ENCODE measurements around the gene ZER1. TPM values are rescaled to one million over a fixed set of nuclear protein-coding genes. Genes with fewer than 3 reads are reported as not detected.

The ZER1 gene
- total RNA-seq, 4 donors from 2014 or later = 30.9 to 80.1 (median 34.7) TPM

DNA sequence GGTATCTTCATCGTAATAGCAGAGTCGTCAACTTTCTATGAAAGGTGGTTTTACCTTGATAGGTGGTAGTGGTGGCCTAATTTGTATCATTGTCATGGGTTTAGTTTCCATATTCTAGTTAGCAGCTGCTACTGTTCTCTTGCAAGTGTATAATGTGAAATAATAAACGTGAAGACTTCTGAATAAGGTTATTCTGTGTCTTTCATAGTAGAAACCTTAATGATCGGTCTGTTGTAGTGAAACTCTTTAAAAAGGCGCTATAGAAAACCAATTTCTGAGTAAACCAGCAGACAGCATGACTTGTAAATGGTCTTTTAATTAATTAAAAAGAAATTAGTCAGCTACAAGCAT is 81.1 kb downstream of the ZER1 start:
- TF ChIP-seq CTCF (IDR thresholded peaks at IDR 0.05; ENCODE audit: low read depth) = no peak

GRCh38 chr9:128689820-128690683 is 81.7 kb downstream of the ZER1 start:
- TF ChIP-seq CTCF (IDR thresholded peaks at IDR 0.05; ENCODE audit: low read depth) = no peak

DNA sequence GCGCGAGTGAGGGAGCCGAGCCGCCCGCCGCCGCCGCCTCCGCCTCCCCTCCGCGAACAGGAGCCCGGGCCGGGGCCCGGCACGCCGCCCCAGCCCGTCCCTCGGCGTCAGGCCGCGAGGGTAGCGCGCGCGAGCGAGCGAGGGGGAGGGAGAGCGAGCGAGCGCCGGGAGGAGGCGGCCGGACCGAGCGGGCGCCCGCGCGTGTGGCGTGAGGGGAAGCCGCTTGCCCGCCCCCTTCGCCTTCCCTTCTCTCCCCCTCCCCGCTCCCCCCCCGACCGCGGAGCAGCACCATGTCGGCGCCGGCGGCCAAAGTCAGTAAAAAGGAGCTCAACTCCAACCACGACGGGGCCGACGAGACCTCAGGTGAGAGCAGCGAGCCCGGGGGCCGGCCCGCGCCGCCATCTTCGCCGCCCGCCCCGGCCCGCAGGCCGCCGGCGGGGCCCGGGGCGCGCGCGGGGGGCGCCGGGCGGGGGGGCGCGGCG is 82.4 kb downstream of the ZER1 start:
- TF ChIP-seq CTCF (IDR thresholded peaks at IDR 0.05; ENCODE audit: low read depth) = no peak

DNA sequence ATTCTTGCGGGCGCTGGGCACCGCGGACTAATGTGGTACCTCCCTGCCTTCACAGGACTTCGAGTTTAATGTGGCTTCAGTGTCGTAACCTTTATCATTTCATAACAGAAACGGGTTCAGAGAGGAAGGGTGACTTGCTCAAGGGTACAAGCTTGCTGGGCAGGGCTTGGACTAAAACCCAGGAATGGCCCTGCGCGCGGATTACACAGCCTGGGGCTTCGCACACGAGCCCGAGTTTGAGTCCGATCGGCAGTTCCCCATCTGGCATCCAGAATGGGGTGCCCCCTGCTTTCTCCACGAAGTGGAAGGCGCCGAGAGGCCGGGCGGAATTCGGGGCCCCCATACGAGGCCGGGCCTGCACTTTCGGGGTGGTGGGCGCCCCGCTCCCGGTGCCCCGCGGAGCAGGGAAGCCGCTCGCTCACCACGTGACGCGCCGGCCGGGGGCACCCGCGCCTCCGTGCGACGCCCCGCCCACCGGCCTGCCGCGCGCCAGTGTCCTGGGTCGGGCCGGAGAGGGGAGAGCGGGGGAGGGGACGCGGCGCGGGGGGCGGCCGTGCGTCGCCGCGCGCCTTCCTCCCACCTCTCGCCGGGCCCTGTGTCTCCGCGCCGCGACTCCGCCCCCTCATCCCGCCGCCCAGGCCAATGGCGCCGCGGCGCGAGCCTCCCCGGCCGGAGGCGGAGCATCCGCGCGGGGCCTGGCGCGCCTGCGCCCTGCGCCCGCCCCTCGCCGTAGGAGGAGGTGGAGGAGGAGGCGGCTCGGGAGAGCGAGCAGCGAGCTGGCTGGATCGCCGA is 83.0 kb downstream of the ZER1 start, which contains the start of gene SET:
Gene SET, plus strand, starts transcription at position 722 of the 792 bp plus-strand sequence. CDS start 361 bp downstream, outside the sequence.
- TF ChIP-seq CTCF (IDR thresholded peaks at IDR 0.05; ENCODE audit: low read depth) = no peak

- no peak for TF ChIP-seq CTCF (IDR thresholded peaks at IDR 0.05; ENCODE audit: low read depth)
These were observed 84.3 kb downstream of the ZER1 start for GRCh38 chr9:128687453-128687852.

GRCh38 chr9:128685636-128686489 is 85.9 kb downstream of the ZER1 start:
- TF ChIP-seq CTCF (IDR thresholded peaks at IDR 0.05; ENCODE audit: low read depth) = no peak

All from subcutaneous adipose tissue (tissue), 4 donors.